PC-3 (cell line): ENCODE data around the gene EPB41L4B. TPM values are rescaled to one million over a fixed set of nuclear protein-coding genes. Genes with fewer than 3 reads are reported as not detected.

ENCODE experiments used
- ATAC-seq: fragments of 200-7000 bp; cut with Tn5 transposase; 2 replicates; pipeline ENCODE4 v1.9.1; 2020; ENCODE audit warnings: mild to moderate bottlenecking, moderate library complexity
- BruUV-seq: library from RNA; stranded (reverse); fragments of 400-500 nt; replicated peaks from 2 replicates; lab custom pipeline; 2021; lab: Mats Ljungman, UMichigan
- CTCF ChIA-PET: fragments of 300-600 bp; sonication (Branson Sonifier 250); formaldehyde crosslinking; loops from one replicate; lab custom pipeline; 2022; ENCODE audit warnings: antibody characterized with exemption; lab: Charles Lee
- POLR2A ChIA-PET: fragments of 300-600 bp; sonication (Branson Sonifier 250); formaldehyde crosslinking; loops from one replicate; lab custom pipeline; 2022; ENCODE audit warnings: antibody characterized with exemption; ENCODE audit not compliant: unreplicated experiment; lab: Charles Lee
- DNase-seq: peaks from one replicate; pipeline ENCODE4 v3.0.0-alpha.2; 2015
- H2AFZ ChIP-seq: fragments of 300-600 bp; sonication (generic); 2 replicates; pipeline ENCODE4 v1.6.0; 2016; ENCODE audit warnings: antibody characterized with exemption, low read length
- H3F3A ChIP-seq: fragments of 300-600 bp; sonication (generic); one replicate; pipeline ENCODE4 v1.6.0; 2017; ENCODE audit warnings: antibody characterized with exemption, low read length, control low read depth, mild to moderate bottlenecking; ENCODE audit not compliant: unreplicated experiment
- H3K27ac ChIP-seq: fragments of 300-600 bp; sonication (generic); 2 replicates; pipeline ENCODE4 v1.5.1; 2016; ENCODE audit warnings: mild to moderate bottlenecking, low read length
- H3K27me3 ChIP-seq: fragments of 300-600 bp; sonication (generic); 2 replicates; pipeline ENCODE4 v1.6.1; 2016; ENCODE audit warnings: low read length, mixed read lengths
- H3K36me3 ChIP-seq: fragments of 300-600 bp; sonication (generic); 2 replicates; pipeline ENCODE4 v1.6.1; 2016; ENCODE audit warnings: low read depth, mixed run types, low read length, mixed read lengths
- H3K4me1 ChIP-seq: fragments of 300-600 bp; sonication (generic); 2 replicates; pipeline ENCODE4 v1.5.1; 2016; ENCODE audit warnings: low read length; ENCODE audit not compliant: insufficient read depth
- H3K4me2 ChIP-seq: fragments of 300-600 bp; sonication (generic); 2 replicates; pipeline ENCODE4 v1.6.0; 2016; ENCODE audit warnings: low read length
- H3K4me3 ChIP-seq: fragments of 300-600 bp; sonication (generic); 2 replicates; pipeline ENCODE4 v1.5.1; 2016; ENCODE audit warnings: mild to moderate bottlenecking, low read length, mixed read lengths
- H3K79me2 ChIP-seq: fragments of 300-600 bp; sonication (generic); 2 replicates; pipeline ENCODE4 v1.6.1; 2017; ENCODE audit warnings: low read length, mixed read lengths
- H3K9ac ChIP-seq: fragments of 300-600 bp; sonication (generic); 2 replicates; pipeline ENCODE4 v1.6.0; 2016; ENCODE audit warnings: mild to moderate bottlenecking, low read length
- H3K9me2 ChIP-seq: fragments of 300-600 bp; sonication (generic); replicated peaks from 2 replicates; pipeline ENCODE4 v1.6.1; 2016; ENCODE audit warnings: mixed run types, low read length, mixed read lengths
- H3K9me3 ChIP-seq: fragments of 300-600 bp; sonication (generic); 2 replicates; pipeline ENCODE4 v1.6.1; 2016; ENCODE audit warnings: low read length, mixed read lengths
- H4K20me1 ChIP-seq: fragments of 300-600 bp; sonication (generic); 2 replicates; pipeline ENCODE4 v1.6.1; 2016; ENCODE audit warnings: low read length, mixed read lengths
- EZH2 ChIP-seq: fragments of 300-600 bp; sonication (generic); IDR thresholded peaks from one replicate; pipeline ENCODE4 v1.6.1; 2017; ENCODE audit warnings: antibody characterized with exemption, mild to moderate bottlenecking, low read length; ENCODE audit not compliant: unreplicated experiment
- EZH2phosphoT487 ChIP-seq: fragments of 300-600 bp; sonication (generic); IDR thresholded peaks from 2 replicates; pipeline ENCODE4 v1.6.1; 2018; ENCODE audit warnings: mild to moderate bottlenecking, antibody characterized with exemption, low read length, borderline replicate concordance
- intact Hi-C: fragments of 100-400 bp; cut with micrococcal nuclease; formaldehyde crosslinking; loops from 2 replicates; pipeline ENCODE4 v1.9.0; 2023
- total RNA-seq: library from RNA; depleted of rRNA; stranded (reverse); fragments of >200 nt; gene quantifications from 2 replicates; pipeline ENCODE4 v1.2.3, GENCODE V29; 2014
- TF ChIP-seq, protein P1 (sequence below): fragments of 300-600 bp; sonication (generic); conservative IDR thresholded peaks from 2 replicates; pipeline ENCODE4 v1.5.1; 2017; ENCODE audit warnings: antibody characterized with exemption, low read depth, mild to moderate bottlenecking, low read length

EPB41L4B gene
- total RNA-seq, 1 experiment from 2014 or later = 11.2 TPM

DNA sequence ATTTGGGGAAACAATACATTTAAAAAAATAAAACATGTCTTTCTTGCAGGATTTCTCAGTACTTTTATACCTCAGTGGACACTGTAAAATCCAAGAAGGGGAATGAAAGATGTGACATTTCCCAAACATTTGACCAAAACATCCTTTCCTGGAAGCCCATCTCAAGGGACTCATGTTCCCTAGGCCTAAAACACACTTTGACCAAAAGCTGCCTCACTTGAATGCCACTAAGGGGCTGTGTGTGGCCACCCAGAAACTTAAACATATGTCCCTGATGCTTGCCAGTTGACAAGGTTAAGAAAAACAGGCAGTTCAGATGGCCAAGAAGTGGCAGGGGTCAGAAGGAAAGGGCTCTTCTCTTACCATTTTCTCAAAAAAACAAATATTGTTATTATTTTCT, 73.6 kb downstream of the EPB41L4B start:
- no peaks in the 10 kb centered on the region for H4K20me1 ChIP-seq
- no TSS peak for BruUV-seq
- H3K27me3 ChIP-seq = no peaks in the 10 kb centered on the region
- TF ChIP-seq EZH2 (no peak), EZH2phosphoT487 (no peak)
- TF ChIP-seq, protein P1, sequence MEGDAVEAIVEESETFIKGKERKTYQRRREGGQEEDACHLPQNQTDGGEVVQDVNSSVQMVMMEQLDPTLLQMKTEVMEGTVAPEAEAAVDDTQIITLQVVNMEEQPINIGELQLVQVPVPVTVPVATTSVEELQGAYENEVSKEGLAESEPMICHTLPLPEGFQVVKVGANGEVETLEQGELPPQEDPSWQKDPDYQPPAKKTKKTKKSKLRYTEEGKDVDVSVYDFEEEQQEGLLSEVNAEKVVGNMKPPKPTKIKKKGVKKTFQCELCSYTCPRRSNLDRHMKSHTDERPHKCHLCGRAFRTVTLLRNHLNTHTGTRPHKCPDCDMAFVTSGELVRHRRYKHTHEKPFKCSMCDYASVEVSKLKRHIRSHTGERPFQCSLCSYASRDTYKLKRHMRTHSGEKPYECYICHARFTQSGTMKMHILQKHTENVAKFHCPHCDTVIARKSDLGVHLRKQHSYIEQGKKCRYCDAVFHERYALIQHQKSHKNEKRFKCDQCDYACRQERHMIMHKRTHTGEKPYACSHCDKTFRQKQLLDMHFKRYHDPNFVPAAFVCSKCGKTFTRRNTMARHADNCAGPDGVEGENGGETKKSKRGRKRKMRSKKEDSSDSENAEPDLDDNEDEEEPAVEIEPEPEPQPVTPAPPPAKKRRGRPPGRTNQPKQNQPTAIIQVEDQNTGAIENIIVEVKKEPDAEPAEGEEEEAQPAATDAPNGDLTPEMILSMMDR = no peak
- H3K4me2 ChIP-seq = no peak overlapping the region
- intact Hi-C loops = no loop called here
- POLR2A ChIA-PET = no interaction called here
- no peak overlapping the region for H3K4me3 ChIP-seq
- H3F3A ChIP-seq = peaks cover 4% of the 10 kb centered on the region
- no peak overlapping the region for H3K9ac ChIP-seq
- H3K27ac ChIP-seq = no peak overlapping the region
- no peaks in the 10 kb centered on the region; the same call in 1 of the 2 replicates for H3K36me3 ChIP-seq
- ATAC-seq (no peak), DNase-seq (no peak)
- H3K79me2 ChIP-seq = no peaks in the 10 kb centered on the region
- no peak overlapping the region for H2AFZ ChIP-seq
- no peaks in the 10 kb centered on the region for H3K9me2 ChIP-seq
- no peaks in the 10 kb centered on the region for H3K9me3 ChIP-seq
- peaks cover 41% of the 10 kb centered on the region for H3K4me1 ChIP-seq
- CTCF ChIA-PET = no interaction called here

DNA sequence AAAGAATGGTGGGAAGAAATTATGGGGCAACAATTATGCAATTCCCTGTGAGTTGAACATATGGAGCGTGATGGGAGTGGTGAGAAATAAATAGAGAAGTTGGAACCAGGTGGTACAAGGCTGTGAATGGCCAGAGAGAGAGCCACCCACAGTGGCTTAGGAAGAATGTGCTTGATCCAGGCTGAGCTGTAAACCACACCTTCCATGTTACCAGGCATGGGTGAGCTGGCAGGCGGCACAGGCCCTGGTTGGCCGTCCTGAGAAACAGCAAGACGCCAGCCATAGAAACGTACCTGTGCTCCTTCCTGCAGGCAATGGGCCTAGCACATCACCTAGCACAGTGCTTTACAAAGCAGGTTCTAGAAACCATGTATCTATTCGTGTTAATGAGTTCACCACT, 74.3 kb downstream of the EPB41L4B start:
- ChIA-PET CTCF (no interaction called here), POLR2A (no interaction called here)
- no peak overlapping the region for H3K9ac ChIP-seq
- DNase-seq (no peak), ATAC-seq (no peak)
- no peaks in the 10 kb centered on the region for H3K9me2 ChIP-seq
- H4K20me1 ChIP-seq = no peaks in the 10 kb centered on the region
- peaks cover 4% of the 10 kb centered on the region for H3F3A ChIP-seq
- peaks cover 34% of the 10 kb centered on the region for H3K4me1 ChIP-seq
- TF ChIP-seq EZH2phosphoT487 (no peak), EZH2 (no peak)
- TF ChIP-seq, protein P1 = no peak
- no TSS peak for BruUV-seq
- intact Hi-C loops = no loop called here
- H3K27ac ChIP-seq = no peak overlapping the region
- H2AFZ ChIP-seq = no peak overlapping the region
- H3K4me3 ChIP-seq = no peak overlapping the region
- peaks cover 2% of the 10 kb centered on the region; the same call in 1 of the 2 replicates for H3K36me3 ChIP-seq
- H3K9me3 ChIP-seq = no peaks in the 10 kb centered on the region
- no peak overlapping the region for H3K4me2 ChIP-seq
- no peaks in the 10 kb centered on the region for H3K27me3 ChIP-seq
- no peaks in the 10 kb centered on the region for H3K79me2 ChIP-seq

DNA sequence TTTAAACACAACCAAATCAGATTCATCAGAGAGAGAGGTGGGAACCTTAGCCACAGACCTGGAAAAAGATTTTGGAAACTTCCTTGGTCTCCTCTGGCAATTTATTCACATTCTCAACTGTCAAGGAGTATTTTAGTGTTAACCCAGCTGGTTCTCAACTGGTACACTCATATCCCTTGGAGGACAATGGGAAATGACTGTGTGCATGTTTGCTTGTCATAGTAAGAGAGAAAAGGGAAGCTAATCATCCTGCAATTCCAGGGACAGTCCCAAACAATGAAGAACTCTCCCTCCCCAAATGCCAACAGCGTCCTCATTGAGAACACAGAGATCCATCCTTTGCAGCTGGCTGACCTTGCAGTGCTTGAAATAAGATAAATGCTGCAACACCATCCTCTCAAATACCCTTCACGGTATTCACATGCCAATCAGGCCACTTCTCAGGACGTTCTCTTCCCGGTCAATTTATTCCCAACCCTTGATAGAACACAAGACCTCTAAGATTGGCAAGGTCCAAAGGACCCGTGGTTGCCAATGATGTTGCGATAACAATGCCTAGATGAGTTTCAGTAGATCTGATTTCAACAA, 75.5 kb downstream of the EPB41L4B start:
- no peaks in the 10 kb centered on the region for H3K79me2 ChIP-seq
- H3K4me3 ChIP-seq = no peak overlapping the region
- H3K4me2 ChIP-seq = no peak overlapping the region
- POLR2A ChIA-PET = no interaction called here
- no peaks in the 10 kb centered on the region for H3F3A ChIP-seq
- no TSS peak for BruUV-seq
- no peak overlapping the region for H3K9ac ChIP-seq
- TF ChIP-seq, protein P1 = no peak
- no peak for TF ChIP-seq EZH2
- no peak for TF ChIP-seq EZH2phosphoT487
- peak overlapping the region; percentile 36 for H3K27ac ChIP-seq
- peaks cover 24% of the 10 kb centered on the region for H3K4me1 ChIP-seq
- intact Hi-C loops = no loop called here
- CTCF ChIA-PET = no interaction called here
- no peak overlapping the region for H2AFZ ChIP-seq
- no peaks in the 10 kb centered on the region for H3K27me3 ChIP-seq
- DNase-seq = peak; percentile 35
- H3K9me3 ChIP-seq = no peaks in the 10 kb centered on the region
- peaks cover 6% of the 10 kb centered on the region; the same call in 1 of the 2 replicates for H3K36me3 ChIP-seq
- H3K9me2 ChIP-seq = no peaks in the 10 kb centered on the region
- peak; percentile 54 for ATAC-seq
- no peaks in the 10 kb centered on the region for H4K20me1 ChIP-seq
